VCaP (cell line): ENCODE results near the gene SMAD5.

Experiments used
- H3K27ac ChIP-seq: fragments of 450-650 bp; 2 replicates; pipeline ENCODE4 v1.5.1; 2017
- CTCF ChIP-seq: fragments of 450-650 bp; conservative IDR thresholded peaks from 2 replicates; pipeline ENCODE4 v1.5.1; 2017; ENCODE audit warnings: mild to moderate bottlenecking, moderate library complexity

The SMAD5 gene

GRCh38 chr5:136120529-136120928 lies 12.1 kb upstream of the SMAD5 start:
- TF ChIP-seq CTCF = no peak

GRCh38 chr5:136123236-136123768 lies 9.3 kb upstream of the SMAD5 start:
- H3K27ac ChIP-seq = peak overlapping the region; percentile 62
- TF ChIP-seq CTCF = no peak

More at GRCh38 chr5:136120529-136120928, 12.1 kb upstream of the SMAD5 start:
- H3K27ac ChIP-seq = no peak overlapping the region

GRCh38 chr5:136127560-136127959 lies 5.1 kb upstream of the SMAD5 start:
- H3K27ac ChIP-seq = no peak overlapping the region
- TF ChIP-seq CTCF = no peak

GRCh38 chr5:136128481-136128880 lies 4.2 kb upstream of the SMAD5 start:
- TF ChIP-seq CTCF = no peak
- no peak overlapping the region for H3K27ac ChIP-seq

GRCh38 chr5:136129445-136129844 lies 3.2 kb upstream of the SMAD5 start:
- TF ChIP-seq CTCF = no peak
- H3K27ac ChIP-seq = no peak overlapping the region

- no peak for TF ChIP-seq CTCF
- no peak overlapping the region; the same call in 1 of the 2 replicates for H3K27ac ChIP-seq
These were observed 2.1 kb upstream of the SMAD5 start for GRCh38 chr5:136130581-136130980.

- H3K27ac ChIP-seq = peak overlapping the region; percentile 97
- TF ChIP-seq CTCF = no peak
These were observed 558 bp upstream of the SMAD5 start for GRCh38 chr5:136132087-136132486.
